PFSK-1 (cell line): ENCODE data around the gene GPC6.

ENCODE experiments used
- FOXP2 ChIP-seq: optimal IDR thresholded peaks from 2 replicates; pipeline ENCODE3; 2011; ENCODE audit warnings: borderline replicate concordance, control low read depth, inconsistent platforms; ENCODE audit not compliant: insufficient read depth; ENCODE audit errors: extremely low read length, extremely low read depth
- POLR2AphosphoS5 ChIP-seq: IDR thresholded peaks from 2 replicates; pipeline ENCODE4 v1.6.1; 2012; ENCODE audit warnings: low read depth, mild to moderate bottlenecking, control low read depth, low read length, moderate library complexity
- SIN3A ChIP-seq: IDR thresholded peaks from 2 replicates; pipeline ENCODE4 v1.6.1; 2012; ENCODE audit warnings: mild to moderate bottlenecking, low read length, moderate library complexity, borderline replicate concordance; ENCODE audit not compliant: insufficient read depth
- TAF1 ChIP-seq: IDR thresholded peaks from 2 replicates; pipeline ENCODE4 v1.6.1; 2012; ENCODE audit warnings: low read length, control low read depth, borderline replicate concordance; ENCODE audit not compliant: insufficient read depth
- TF ChIP-seq, protein P1 (sequence below), 2 experiments: IDR thresholded peaks; 2 replicates each; pipeline versions ENCODE4 v1.6.1 to v1.8.0; 2011 to 2012; ENCODE audit warnings: low read depth in 2 of 2, low read length in 2 of 2, control low read depth in 1 of 2, inconsistent platforms in 1 of 2, mild to moderate bottlenecking in 1 of 2, moderate library complexity in 1 of 2; ENCODE audit not compliant: insufficient read depth in 1 of 2

Gene GPC6

DNA sequence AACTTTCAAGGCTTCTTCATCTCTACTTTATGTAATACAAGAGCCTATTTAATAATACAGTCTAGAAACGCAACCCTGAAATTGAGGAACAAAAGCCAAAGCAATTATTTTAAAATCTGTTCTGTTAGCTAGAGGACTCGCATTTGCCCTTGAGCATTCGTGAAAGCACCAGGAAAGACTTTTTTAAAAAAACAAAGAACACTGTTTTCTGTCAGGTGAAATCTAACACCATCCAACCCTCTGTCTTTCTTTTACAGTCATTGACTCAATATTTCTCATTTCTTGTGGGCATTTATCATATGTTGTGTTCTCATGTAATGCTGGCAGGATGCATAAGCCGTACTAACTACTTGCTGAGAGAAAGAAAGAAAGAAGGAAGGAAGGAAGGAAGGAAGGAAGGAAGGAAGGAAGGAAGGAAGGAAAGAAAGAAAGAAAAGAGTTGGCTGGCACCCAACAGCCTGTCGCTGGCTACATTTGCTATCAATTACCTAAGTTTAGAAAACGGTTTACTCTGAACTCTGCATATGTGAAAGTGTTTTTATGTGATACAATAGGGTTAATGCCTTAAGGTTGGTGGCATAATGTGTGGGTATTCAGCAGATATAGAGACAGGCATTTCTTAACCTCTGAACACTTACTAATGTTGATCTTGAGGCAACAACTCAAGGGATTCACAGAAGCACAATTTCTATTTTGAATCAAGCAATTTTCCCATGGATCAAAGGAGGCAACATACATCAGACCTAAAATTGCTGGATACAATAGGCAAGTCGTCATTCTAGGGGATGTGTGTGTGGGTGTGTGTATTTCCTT lies 807.4 kb downstream of the GPC6 start:
- no peak for TF ChIP-seq TAF1
- TF ChIP-seq SIN3A: no peak
- no peak for TF ChIP-seq FOXP2
- no peak for TF ChIP-seq POLR2AphosphoS5
- TF ChIP-seq, protein P1, sequence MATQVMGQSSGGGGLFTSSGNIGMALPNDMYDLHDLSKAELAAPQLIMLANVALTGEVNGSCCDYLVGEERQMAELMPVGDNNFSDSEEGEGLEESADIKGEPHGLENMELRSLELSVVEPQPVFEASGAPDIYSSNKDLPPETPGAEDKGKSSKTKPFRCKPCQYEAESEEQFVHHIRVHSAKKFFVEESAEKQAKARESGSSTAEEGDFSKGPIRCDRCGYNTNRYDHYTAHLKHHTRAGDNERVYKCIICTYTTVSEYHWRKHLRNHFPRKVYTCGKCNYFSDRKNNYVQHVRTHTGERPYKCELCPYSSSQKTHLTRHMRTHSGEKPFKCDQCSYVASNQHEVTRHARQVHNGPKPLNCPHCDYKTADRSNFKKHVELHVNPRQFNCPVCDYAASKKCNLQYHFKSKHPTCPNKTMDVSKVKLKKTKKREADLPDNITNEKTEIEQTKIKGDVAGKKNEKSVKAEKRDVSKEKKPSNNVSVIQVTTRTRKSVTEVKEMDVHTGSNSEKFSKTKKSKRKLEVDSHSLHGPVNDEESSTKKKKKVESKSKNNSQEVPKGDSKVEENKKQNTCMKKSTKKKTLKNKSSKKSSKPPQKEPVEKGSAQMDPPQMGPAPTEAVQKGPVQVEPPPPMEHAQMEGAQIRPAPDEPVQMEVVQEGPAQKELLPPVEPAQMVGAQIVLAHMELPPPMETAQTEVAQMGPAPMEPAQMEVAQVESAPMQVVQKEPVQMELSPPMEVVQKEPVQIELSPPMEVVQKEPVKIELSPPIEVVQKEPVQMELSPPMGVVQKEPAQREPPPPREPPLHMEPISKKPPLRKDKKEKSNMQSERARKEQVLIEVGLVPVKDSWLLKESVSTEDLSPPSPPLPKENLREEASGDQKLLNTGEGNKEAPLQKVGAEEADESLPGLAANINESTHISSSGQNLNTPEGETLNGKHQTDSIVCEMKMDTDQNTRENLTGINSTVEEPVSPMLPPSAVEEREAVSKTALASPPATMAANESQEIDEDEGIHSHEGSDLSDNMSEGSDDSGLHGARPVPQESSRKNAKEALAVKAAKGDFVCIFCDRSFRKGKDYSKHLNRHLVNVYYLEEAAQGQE (IDR thresholded peaks at IDR 0.05; ENCODE audit: insufficient read depth in 1 of 2, low read depth in 2 of 2, low read length in 2 of 2): no peak

DNA sequence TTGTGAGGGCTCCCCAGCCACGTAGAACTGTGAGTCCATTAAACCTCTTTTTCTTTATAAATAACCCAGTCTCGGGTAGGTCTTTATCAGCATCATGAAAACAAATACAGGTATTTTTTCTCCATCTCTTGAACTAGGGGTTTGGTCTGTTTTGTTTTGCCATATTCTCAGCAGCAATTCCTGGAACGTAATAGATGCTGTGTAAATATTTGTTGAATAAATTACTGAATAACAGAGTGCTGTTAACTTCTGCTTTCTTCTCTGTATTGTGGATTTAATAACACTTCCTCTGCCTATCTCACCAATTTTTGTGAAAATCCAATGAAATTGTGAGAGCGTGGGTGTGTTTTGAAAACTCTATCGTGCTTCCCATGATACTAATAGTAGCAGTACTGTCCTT lies 823.4 kb downstream of the GPC6 start:
- TF ChIP-seq TAF1: no peak
- TF ChIP-seq SIN3A: no peak
- no peak for TF ChIP-seq POLR2AphosphoS5
- TF ChIP-seq FOXP2: no peak
- TF ChIP-seq, protein P1 (IDR thresholded peaks at IDR 0.05; ENCODE audit: insufficient read depth in 1 of 2, low read depth in 2 of 2, low read length in 2 of 2): no peak

DNA sequence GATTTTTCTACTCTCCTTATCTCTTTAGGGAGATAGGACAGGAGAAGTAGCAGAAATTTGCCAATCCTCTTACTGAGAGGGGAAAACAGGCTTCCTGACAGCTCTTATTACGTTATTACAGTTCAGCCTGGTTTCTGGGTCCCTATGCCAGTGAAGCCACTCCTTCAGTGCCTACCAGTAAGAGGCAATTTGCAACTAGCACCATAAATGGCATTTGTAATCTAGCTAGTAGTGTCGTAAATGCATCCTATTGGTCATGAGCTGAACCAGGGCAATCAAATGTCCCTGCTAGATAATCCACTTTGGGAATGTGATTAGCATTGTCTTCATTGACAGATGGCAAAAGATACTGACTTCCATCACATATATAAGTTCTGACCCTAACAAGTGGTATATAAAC lies 824.1 kb downstream of the GPC6 start:
- no peak for TF ChIP-seq TAF1
- no peak for TF ChIP-seq POLR2AphosphoS5
- TF ChIP-seq, protein P1 (IDR thresholded peaks at IDR 0.05; ENCODE audit: insufficient read depth in 1 of 2, low read depth in 2 of 2, low read length in 2 of 2): no peak
- no peak for TF ChIP-seq SIN3A
- TF ChIP-seq FOXP2: no peak

DNA sequence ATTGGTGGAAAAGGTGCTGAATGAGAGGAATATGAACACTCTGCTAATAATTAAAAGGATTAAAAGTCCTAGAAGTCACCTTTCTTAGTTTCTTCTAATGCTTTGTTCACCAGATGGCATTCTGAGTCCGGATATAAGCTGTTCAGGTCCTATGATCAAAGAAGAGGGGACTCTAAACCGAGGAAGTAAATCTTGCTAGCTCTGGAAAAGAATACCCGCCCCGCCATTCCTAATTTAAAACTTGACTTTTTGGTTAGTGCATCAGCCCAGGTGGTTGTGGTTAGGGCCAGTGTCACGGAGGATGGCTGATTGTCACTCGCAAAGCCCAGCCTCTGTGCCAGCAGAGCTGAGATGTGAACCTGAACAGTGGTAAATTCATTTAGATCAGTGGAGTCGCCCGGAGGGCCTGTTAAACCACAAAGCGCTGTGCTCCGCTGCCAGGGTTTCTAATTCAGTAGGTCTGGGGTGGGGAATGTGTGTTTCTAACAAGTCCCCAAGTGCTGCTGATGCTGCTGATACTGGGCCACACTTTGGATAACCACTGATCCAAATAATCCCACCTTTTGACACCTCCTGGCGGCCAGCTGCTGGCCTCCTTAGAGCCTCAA lies 827.5 kb downstream of the GPC6 start:
- TF ChIP-seq, protein P1 (IDR thresholded peaks at IDR 0.05; ENCODE audit: insufficient read depth in 1 of 2, low read depth in 2 of 2, low read length in 2 of 2): no peak
- no peak for TF ChIP-seq POLR2AphosphoS5
- no peak for TF ChIP-seq SIN3A
- TF ChIP-seq TAF1: no peak
